NB4 (cell line): ENCODE measurements around the gene DNAH9.

Experiments
- DNase-seq: peaks from one replicate; pipeline ENCODE4 v3.0.0; 2010; ENCODE audit warnings: low read depth
- H3K4me3 ChIP-seq: one replicate; pipeline ENCODE4 v1.5.1; 2011; ENCODE audit warnings: mild to moderate bottlenecking, low read depth, low read length, moderate library complexity
- MYC ChIP-seq: IDR thresholded peaks from 2 replicates; pipeline ENCODE4 v1.6.1; 2011; ENCODE audit warnings: low read depth, low read length
- POLR2A ChIP-seq: IDR thresholded peaks from 2 replicates; pipeline ENCODE4 v1.6.1; 2011; ENCODE audit warnings: mild to moderate bottlenecking; ENCODE audit not compliant: insufficient read length; ENCODE audit errors: extremely low read depth
- TF ChIP-seq, protein P1 (sequence below): IDR thresholded peaks from 2 replicates; pipeline ENCODE4 v1.6.1; 2011; ENCODE audit warnings: low read depth, low read length
- TF ChIP-seq, protein P2 (sequence below): IDR thresholded peaks from one replicate; pipeline ENCODE4 v1.5.1; 2012; ENCODE audit warnings: low read depth, low read length

The DNAH9 gene

DNA sequence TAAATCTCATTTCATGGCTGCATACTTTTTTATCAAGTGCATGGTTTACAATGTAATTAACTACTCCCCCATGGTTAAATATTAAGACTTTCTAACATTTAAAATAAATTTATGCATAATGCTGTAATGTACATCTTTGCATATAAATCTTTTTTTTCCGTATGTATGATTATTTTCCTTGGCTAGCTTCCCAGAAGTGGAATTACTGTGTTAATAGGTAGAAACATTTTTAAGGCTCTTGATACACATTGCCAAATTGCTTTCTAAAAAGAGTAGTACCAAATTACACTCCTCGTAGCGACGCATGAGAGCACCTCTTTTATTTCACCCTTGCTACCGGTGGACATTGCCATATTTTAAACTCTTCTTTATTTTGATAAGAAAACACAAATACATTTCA, 141.1 kb downstream of the DNAH9 start:
- TF ChIP-seq, protein P1, sequence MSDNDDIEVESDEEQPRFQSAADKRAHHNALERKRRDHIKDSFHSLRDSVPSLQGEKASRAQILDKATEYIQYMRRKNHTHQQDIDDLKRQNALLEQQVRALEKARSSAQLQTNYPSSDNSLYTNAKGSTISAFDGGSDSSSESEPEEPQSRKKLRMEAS: no peak
- TF ChIP-seq POLR2A (no peak), MYC (no peak)
- TF ChIP-seq, protein P2, sequence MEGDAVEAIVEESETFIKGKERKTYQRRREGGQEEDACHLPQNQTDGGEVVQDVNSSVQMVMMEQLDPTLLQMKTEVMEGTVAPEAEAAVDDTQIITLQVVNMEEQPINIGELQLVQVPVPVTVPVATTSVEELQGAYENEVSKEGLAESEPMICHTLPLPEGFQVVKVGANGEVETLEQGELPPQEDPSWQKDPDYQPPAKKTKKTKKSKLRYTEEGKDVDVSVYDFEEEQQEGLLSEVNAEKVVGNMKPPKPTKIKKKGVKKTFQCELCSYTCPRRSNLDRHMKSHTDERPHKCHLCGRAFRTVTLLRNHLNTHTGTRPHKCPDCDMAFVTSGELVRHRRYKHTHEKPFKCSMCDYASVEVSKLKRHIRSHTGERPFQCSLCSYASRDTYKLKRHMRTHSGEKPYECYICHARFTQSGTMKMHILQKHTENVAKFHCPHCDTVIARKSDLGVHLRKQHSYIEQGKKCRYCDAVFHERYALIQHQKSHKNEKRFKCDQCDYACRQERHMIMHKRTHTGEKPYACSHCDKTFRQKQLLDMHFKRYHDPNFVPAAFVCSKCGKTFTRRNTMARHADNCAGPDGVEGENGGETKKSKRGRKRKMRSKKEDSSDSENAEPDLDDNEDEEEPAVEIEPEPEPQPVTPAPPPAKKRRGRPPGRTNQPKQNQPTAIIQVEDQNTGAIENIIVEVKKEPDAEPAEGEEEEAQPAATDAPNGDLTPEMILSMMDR: no peak
- DNase-seq: no peak
- H3K4me3 ChIP-seq: no peak overlapping the region

DNA sequence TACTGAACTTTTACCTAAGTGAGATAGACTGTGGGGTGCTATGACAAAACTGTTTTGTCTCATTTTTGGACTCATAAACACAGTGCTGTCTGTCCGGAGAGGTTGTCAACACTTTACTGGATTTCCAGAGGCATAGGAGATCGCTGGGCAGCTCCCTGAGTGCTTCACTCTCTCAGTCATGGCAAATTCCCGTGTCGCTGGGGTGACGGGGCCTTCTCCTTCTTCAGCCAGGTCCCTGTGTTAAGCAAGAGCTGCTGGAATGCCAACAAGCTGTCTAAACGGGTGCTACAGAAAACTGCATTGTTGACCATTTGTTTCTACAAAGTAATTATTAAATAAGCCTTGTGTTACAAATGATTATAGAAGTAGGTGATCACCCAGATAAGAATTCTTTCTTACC, 141.6 kb downstream of the DNAH9 start:
- no peak for DNase-seq
- no peak for TF ChIP-seq MYC
- TF ChIP-seq, protein P2: no peak
- TF ChIP-seq, protein P1: no peak
- no peak for TF ChIP-seq POLR2A
- no peak overlapping the region for H3K4me3 ChIP-seq

DNA sequence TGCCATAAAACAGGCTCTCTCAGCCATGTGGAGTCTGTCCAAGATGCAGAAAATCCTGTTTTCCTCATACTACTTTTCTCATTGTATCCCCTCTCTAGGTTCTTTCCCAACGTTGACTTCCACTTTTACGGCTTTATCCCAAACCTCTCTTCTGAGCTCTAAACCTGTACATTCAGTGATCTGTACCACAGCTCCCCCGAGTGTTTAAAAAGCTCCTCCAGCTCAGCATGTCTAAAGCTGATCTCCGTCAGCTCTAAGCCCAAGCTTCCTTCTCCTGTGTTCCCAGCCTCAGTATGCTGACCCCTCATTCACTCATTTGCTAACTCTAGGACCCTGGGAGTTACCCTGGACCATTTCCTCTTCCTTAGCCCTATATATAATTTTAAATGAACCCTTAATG, 144.6 kb downstream of the DNAH9 start:
- no peak overlapping the region for H3K4me3 ChIP-seq
- TF ChIP-seq, protein P1: no peak
- TF ChIP-seq POLR2A (no peak), MYC (no peak)
- TF ChIP-seq, protein P2: no peak
- no peak for DNase-seq

DNA sequence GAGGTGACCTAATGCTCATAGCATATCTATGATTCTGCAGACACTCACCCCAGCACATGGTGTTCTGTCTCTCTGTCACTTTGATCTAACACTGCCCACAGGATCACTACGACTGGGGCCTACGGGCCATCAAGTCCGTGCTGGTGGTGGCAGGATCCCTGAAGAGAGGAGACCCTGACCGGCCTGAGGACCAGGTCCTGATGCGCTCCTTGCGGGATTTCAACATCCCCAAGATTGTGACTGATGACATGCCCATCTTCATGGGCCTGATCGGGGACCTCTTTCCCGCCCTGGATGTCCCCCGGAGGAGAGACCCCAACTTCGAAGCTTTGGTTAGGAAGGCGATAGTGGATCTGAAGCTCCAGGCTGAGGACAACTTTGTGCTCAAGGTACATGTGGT, 146.4 kb downstream of the DNAH9 start:
- TF ChIP-seq MYC (no peak), POLR2A (no peak)
- TF ChIP-seq, protein P2: no peak
- TF ChIP-seq, protein P1: no peak
- no peak for DNase-seq
- H3K4me3 ChIP-seq: no peak overlapping the region

DNA sequence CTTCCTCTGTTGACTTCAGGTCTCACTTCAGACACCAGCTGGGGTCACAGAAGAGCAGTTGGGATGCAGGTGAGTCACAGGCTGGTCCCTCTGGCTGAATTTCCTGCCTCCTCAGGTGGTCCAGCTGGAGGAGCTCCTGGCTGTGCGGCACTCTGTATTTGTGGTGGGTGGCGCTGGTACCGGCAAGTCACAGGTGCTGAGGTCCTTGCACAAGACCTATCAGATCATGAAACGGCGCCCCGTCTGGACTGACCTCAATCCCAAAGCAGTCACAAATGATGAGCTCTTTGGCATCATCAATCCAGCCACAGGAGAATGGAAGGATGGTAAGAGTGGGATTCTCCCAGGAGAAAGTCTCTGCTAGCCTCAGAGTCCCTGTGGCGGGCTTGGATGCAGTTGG, 149.2 kb downstream of the DNAH9 start:
- no peak for DNase-seq
- no peak for TF ChIP-seq POLR2A
- H3K4me3 ChIP-seq: no peak overlapping the region

DNA sequence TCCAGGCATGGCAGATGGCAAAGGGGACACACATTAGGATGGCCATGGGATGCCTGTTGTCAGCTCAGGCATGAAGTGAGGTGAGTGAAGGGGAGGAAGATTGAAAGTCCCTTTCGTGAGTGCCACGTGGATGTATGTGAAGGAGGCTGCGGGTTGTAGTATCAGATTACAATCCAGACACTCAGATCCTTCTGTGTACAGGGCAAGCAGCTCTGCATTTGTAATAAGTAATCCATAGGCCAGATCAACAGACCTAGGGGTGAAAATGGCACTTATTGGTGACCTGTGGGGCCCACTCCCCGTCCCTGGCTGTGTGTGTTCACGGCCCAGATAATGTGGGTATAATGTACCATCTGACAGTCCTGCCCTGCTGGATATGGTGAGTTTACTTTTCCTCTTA, 159.5 kb downstream of the DNAH9 start:
- no peak for DNase-seq
- H3K4me3 ChIP-seq: no peak overlapping the region
- TF ChIP-seq, protein P1: no peak
- TF ChIP-seq MYC (no peak), POLR2A (no peak)
- TF ChIP-seq, protein P2: no peak
